Central memory CD8-positive, alpha-beta T cell (primary cell): ENCODE data around the gene CDK17.
A peak's percentile ranks its signal among the peaks of the same experiment; 100 is the strongest.
"Not testable (repeated sequence)": the region's sequence is repeated elsewhere in the genome, so short reads cannot be mapped to it uniquely, and the experiment has no call there.

Experiments
- ATAC-seq: fragments of 150-1000 bp; cut with Tn5 transposase; replicated peaks from 2 replicates; pipeline ENCODE4 v1.10.0; 2022; ENCODE audit warnings: mild to moderate bottlenecking, moderate FRiP score, moderate number of reproducible peaks; ENCODE audit not compliant: poor library complexity, severe bottlenecking; ENCODE audit errors: extremely low read depth
- DNase-seq, 2 donors: peaks; one replicate each; pipeline ENCODE4 v3.0.0; 2021; ENCODE audit warnings: low spot score in 2 of 2
- H3K27ac Mint-ChIP-seq: one replicate; pipeline ENCODE4 v1.8.0; 2022; ENCODE audit warnings: low read depth, mild to moderate bottlenecking, moderate library complexity, mixed read lengths
- H3K27me3 Mint-ChIP-seq: one replicate; pipeline ENCODE4 v1.8.0; 2022; ENCODE audit warnings: mixed read lengths
- H3K36me3 Mint-ChIP-seq: one replicate; pipeline ENCODE4 v1.8.0; 2022; ENCODE audit warnings: mild to moderate bottlenecking, moderate library complexity, mixed read lengths; ENCODE audit not compliant: insufficient read depth
- H3K4me1 Mint-ChIP-seq: one replicate; pipeline ENCODE4 v1.8.0; 2022; ENCODE audit warnings: mixed read lengths
- H3K4me3 Mint-ChIP-seq: one replicate; pipeline ENCODE4 v1.8.0; 2022; ENCODE audit warnings: mild to moderate bottlenecking, moderate library complexity, mixed read lengths
- H3K9me3 Mint-ChIP-seq: one replicate; pipeline ENCODE4 v1.8.0; 2022; ENCODE audit warnings: mixed read lengths

Gene CDK17

GRCh38 chr12:96396914-96397313 is 3.3 kb downstream of the CDK17 start:
- Mint-ChIP-seq H3K27ac (no peak overlapping the region), H3K36me3 (peaks cover 43% of the 10 kb centered on the region), H3K27me3 (no peaks in the 10 kb centered on the region), H3K4me3 (peak overlapping the region; percentile 36), H3K9me3 (no peaks in the 10 kb centered on the region), H3K4me1 (peaks cover 58% of the 10 kb centered on the region)
- ATAC-seq = no peak
- DNase-seq = no peak

- H3K27ac Mint-ChIP-seq = no peak overlapping the region
- DNase-seq (no peak), ATAC-seq (no peak)
- peaks cover 43% of the 10 kb centered on the region for H3K36me3 Mint-ChIP-seq
- no peaks in the 10 kb centered on the region for H3K27me3 Mint-ChIP-seq
- peak overlapping the region; percentile 36 for H3K4me3 Mint-ChIP-seq
- no peaks in the 10 kb centered on the region for H3K9me3 Mint-ChIP-seq
- H3K4me1 Mint-ChIP-seq = peaks cover 59% of the 10 kb centered on the region
These were observed 4.0 kb downstream of the CDK17 start for GRCh38 chr12:96396209-96396608.

GRCh38 chr12:96395236-96395635 is 5.0 kb downstream of the CDK17 start:
- Mint-ChIP-seq H3K36me3 (peaks cover 41% of the 10 kb centered on the region), H3K9me3 (no peaks in the 10 kb centered on the region), H3K4me3 (no peak overlapping the region), H3K4me1 (peaks cover 60% of the 10 kb centered on the region), H3K27me3 (no peaks in the 10 kb centered on the region), H3K27ac (no peak overlapping the region)
- no peak for DNase-seq
- ATAC-seq = no peak

GRCh38 chr12:96393229-96393628 is 7.0 kb downstream of the CDK17 start:
- H3K4me1 Mint-ChIP-seq = peaks cover 66% of the 10 kb centered on the region
- H3K27ac Mint-ChIP-seq, DNase-seq, H3K9me3 Mint-ChIP-seq, H3K27me3 Mint-ChIP-seq, H3K4me3 Mint-ChIP-seq, ATAC-seq: not testable (repeated sequence)
- H3K36me3 Mint-ChIP-seq = peaks cover 29% of the 10 kb centered on the region

GRCh38 chr12:96392397-96392796 is 7.8 kb downstream of the CDK17 start:
- no peak overlapping the region for H3K4me3 Mint-ChIP-seq
- DNase-seq = no peak
- no peak overlapping the region for H3K27ac Mint-ChIP-seq
- H3K9me3 Mint-ChIP-seq = no peaks in the 10 kb centered on the region
- ATAC-seq = no peak
- H3K4me1 Mint-ChIP-seq = peaks cover 69% of the 10 kb centered on the region
- H3K27me3 Mint-ChIP-seq = no peaks in the 10 kb centered on the region
- peaks cover 29% of the 10 kb centered on the region for H3K36me3 Mint-ChIP-seq

GRCh38 chr12:96387981-96388380 is 12.3 kb downstream of the CDK17 start:
- Mint-ChIP-seq H3K4me1 (peaks cover 74% of the 10 kb centered on the region), H3K27ac (peak overlapping the region; percentile 44), H3K27me3 (no peaks in the 10 kb centered on the region), H3K36me3 (peaks cover 42% of the 10 kb centered on the region), H3K4me3 (no peak overlapping the region), H3K9me3 (no peaks in the 10 kb centered on the region)
- DNase-seq (no peak), ATAC-seq (no peak)

GRCh38 chr12:96386794-96387193 is 13.4 kb downstream of the CDK17 start:
- Mint-ChIP-seq H3K9me3 (no peaks in the 10 kb centered on the region), H3K4me1 (peaks cover 75% of the 10 kb centered on the region), H3K36me3 (peaks cover 39% of the 10 kb centered on the region), H3K4me3 (peak overlapping the region; percentile 26), H3K27ac (no peak overlapping the region), H3K27me3 (no peaks in the 10 kb centered on the region)
- DNase-seq = no peak
- no peak for ATAC-seq

GRCh38 chr12:96383991-96384390 is 16.2 kb downstream of the CDK17 start:
- DNase-seq (no peak), ATAC-seq (no peak)
- peaks cover 32% of the 10 kb centered on the region for H3K36me3 Mint-ChIP-seq
- H3K9me3 Mint-ChIP-seq = no peaks in the 10 kb centered on the region
- peaks cover 67% of the 10 kb centered on the region for H3K4me1 Mint-ChIP-seq
- peak overlapping the region; percentile 1 for H3K4me3 Mint-ChIP-seq
- no peaks in the 10 kb centered on the region for H3K27me3 Mint-ChIP-seq
- no peak overlapping the region for H3K27ac Mint-ChIP-seq

- Mint-ChIP-seq H3K27me3 (no peaks in the 10 kb centered on the region), H3K4me3 (peak overlapping the region; percentile 1), H3K9me3 (no peaks in the 10 kb centered on the region), H3K36me3 (peaks cover 32% of the 10 kb centered on the region), H3K4me1 (peaks cover 67% of the 10 kb centered on the region), H3K27ac (no peak overlapping the region)
- ATAC-seq = no peak
- DNase-seq = no peak
These were observed 16.9 kb downstream of the CDK17 start for GRCh38 chr12:96383371-96383770.

- H3K4me3 Mint-ChIP-seq, DNase-seq, H3K9me3 Mint-ChIP-seq, ATAC-seq, H3K27me3 Mint-ChIP-seq: not testable (repeated sequence)
- Mint-ChIP-seq H3K36me3 (peaks cover 37% of the 10 kb centered on the region), H3K4me1 (peaks cover 69% of the 10 kb centered on the region), H3K27ac (peak overlapping the region; percentile 26)
These were observed 20.5 kb downstream of the CDK17 start for GRCh38 chr12:96379743-96380142.

- ATAC-seq (no peak), DNase-seq (no peak)
- Mint-ChIP-seq H3K36me3 (peaks cover 34% of the 10 kb centered on the region), H3K4me3 (peak overlapping the region; percentile 84), H3K9me3 (no peaks in the 10 kb centered on the region), H3K27ac (peak overlapping the region; percentile 94), H3K27me3 (no peaks in the 10 kb centered on the region), H3K4me1 (peaks cover 69% of the 10 kb centered on the region)
These were observed 21.9 kb downstream of the CDK17 start for GRCh38 chr12:96378319-96378718.

GRCh38 chr12:96376865-96377264 is 23.4 kb downstream of the CDK17 start:
- no peak for ATAC-seq
- H3K27ac Mint-ChIP-seq = peak overlapping the region; percentile 94

GRCh38 chr12:96375841-96376604 is 24.2 kb downstream of the CDK17 start:
- peak overlapping the region; percentile 94 for H3K27ac Mint-ChIP-seq
- peaks cover 38% of the 10 kb centered on the region for H3K36me3 Mint-ChIP-seq
- H3K9me3 Mint-ChIP-seq = no peaks in the 10 kb centered on the region
- H3K4me3 Mint-ChIP-seq = peak overlapping the region; percentile 54
- H3K4me1 Mint-ChIP-seq = peaks cover 69% of the 10 kb centered on the region
- H3K27me3 Mint-ChIP-seq = no peaks in the 10 kb centered on the region
- DNase-seq (no peak), ATAC-seq (no peak)

More at GRCh38 chr12:96376865-96377264, 23.4 kb downstream of the CDK17 start:
- no peak for DNase-seq
- H3K27me3 Mint-ChIP-seq = no peaks in the 10 kb centered on the region
- peak overlapping the region; percentile 84 for H3K4me3 Mint-ChIP-seq
- peaks cover 63% of the 10 kb centered on the region for H3K4me1 Mint-ChIP-seq
- no peaks in the 10 kb centered on the region for H3K9me3 Mint-ChIP-seq
- H3K36me3 Mint-ChIP-seq = peaks cover 37% of the 10 kb centered on the region
